NCI-H2081 treated with DMSO at 0.1 percent for 48 hours (cell line): ENCODE data around the gene SLC17A5.
"Not testable (repeated sequence)": the region's sequence is repeated elsewhere in the genome, so short reads cannot be mapped to it uniquely, and the experiment has no call there.

Source experiments
- DNase-seq: peaks from one replicate; lab custom pipeline; 2025; lab: John Stamatoyannopoulos, UW

SLC17A5 gene

GRCh38 chr6:73614802-73615201 is 39.0 kb downstream of the SLC17A5 start:
- no peak for DNase-seq

GRCh38 chr6:73613806-73614536 is 39.8 kb downstream of the SLC17A5 start:
- no peak for DNase-seq

- DNase-seq, result no peak
Measured at GRCh38 chr6:73612611-73613010, 41.2 kb downstream of the SLC17A5 start.

GRCh38 chr6:73610444-73611275 is 43.1 kb downstream of the SLC17A5 start:
- DNase-seq, result peak; percentile 2

- DNase-seq, result no peak
Measured at GRCh38 chr6:73608761-73609160, 45.0 kb downstream of the SLC17A5 start.

- no peak for DNase-seq
Measured at GRCh38 chr6:73606428-73606827, 47.4 kb downstream of the SLC17A5 start.

- no peak for DNase-seq
Measured at GRCh38 chr6:73604461-73604860, 49.3 kb downstream of the SLC17A5 start.

- no peak for DNase-seq
Measured at GRCh38 chr6:73604020-73604419, 49.8 kb downstream of the SLC17A5 start.

- no peak for DNase-seq
Measured at GRCh38 chr6:73586416-73586974, 67.3 kb downstream of the SLC17A5 start.

GRCh38 chr6:73585566-73586415 is 68.0 kb downstream of the SLC17A5 start:
- DNase-seq, result no peak

GRCh38 chr6:73581293-73581692 is 72.5 kb downstream of the SLC17A5 start:
- DNase-seq, result no peak

- no peak for DNase-seq
Measured at GRCh38 chr6:73580247-73581149, 73.3 kb downstream of the SLC17A5 start.

- no peak for DNase-seq
Measured at GRCh38 chr6:73579851-73580246, 73.9 kb downstream of the SLC17A5 start.

GRCh38 chr6:73579389-73579788 is 74.4 kb downstream of the SLC17A5 start:
- no peak for DNase-seq

GRCh38 chr6:73577676-73578075 is 76.1 kb downstream of the SLC17A5 start:
- no peak for DNase-seq

GRCh38 chr6:73572531-73572930 is 81.3 kb downstream of the SLC17A5 start:
- DNase-seq, result not testable (repeated sequence)

GRCh38 chr6:73571218-73572181 is 82.3 kb downstream of the SLC17A5 start:
- not testable (repeated sequence) for DNase-seq

- no peak for DNase-seq
Measured at GRCh38 chr6:73569121-73569520, 84.7 kb downstream of the SLC17A5 start.

GRCh38 chr6:73566954-73567591 is 86.7 kb downstream of the SLC17A5 start:
- no peak for DNase-seq
